Chondrocyte (in vitro differentiated cells): ENCODE data around the gene DLGAP4. TPM values are rescaled to one million over a fixed set of nuclear protein-coding genes. Genes with fewer than 3 reads are reported as not detected.

ENCODE experiments used
- DNase-seq: peaks from one replicate; pipeline ENCODE4 v3.0.0; 2021; ENCODE audit warnings: mixed read lengths, low spot score
- H3K27ac Mint-ChIP-seq: one replicate; pipeline ENCODE4 v1.8.0; 2021; ENCODE audit warnings: mild to moderate bottlenecking, moderate library complexity, mixed read lengths; ENCODE audit not compliant: unreplicated experiment
- H3K27me3 Mint-ChIP-seq: 2 replicates; pipeline ENCODE4 v1.8.0; 2021; ENCODE audit warnings: low read depth, mixed read lengths
- H3K36me3 Mint-ChIP-seq: 2 replicates; pipeline ENCODE4 v1.8.0; 2021; ENCODE audit warnings: low read depth, mixed read lengths
- H3K4me1 Mint-ChIP-seq: 2 replicates; pipeline ENCODE4 v1.8.0; 2021; ENCODE audit warnings: low read depth, mild to moderate bottlenecking, mixed read lengths
- H3K4me3 Mint-ChIP-seq: one replicate; pipeline ENCODE4 v1.8.0; 2021; ENCODE audit warnings: mild to moderate bottlenecking, moderate library complexity, mixed read lengths; ENCODE audit not compliant: unreplicated experiment
- H3K9me3 Mint-ChIP-seq: 2 replicates; pipeline ENCODE4 v1.8.0; 2021; ENCODE audit warnings: low read depth, mixed read lengths
- CTCF ChIP-seq: fragments of 200-600 bp; sonication (generic); IDR thresholded peaks from 2 replicates; pipeline ENCODE4 v1.5.0; 2021; ENCODE audit warnings: antibody characterized with exemption, mild to moderate bottlenecking, moderate library complexity
- total RNA-seq: library from RNA; stranded (reverse); gene quantifications from 3 replicates; pipeline ENCODE4 v1.2.1, GENCODE V29; 2021

DLGAP4 gene
- total RNA-seq, 1 donor from 2014 or later: 161 TPM

GRCh38 chr20:36343641-36344040 lies 37.5 kb downstream of the DLGAP4 start:
- no peak for TF ChIP-seq CTCF
- H3K4me1 Mint-ChIP-seq: no peaks in the 10 kb centered on the region
- H3K36me3 Mint-ChIP-seq: no peaks in the 10 kb centered on the region
- H3K27ac Mint-ChIP-seq: no peak overlapping the region
- H3K9me3 Mint-ChIP-seq: no peaks in the 10 kb centered on the region
- no peak for DNase-seq
- no peak overlapping the region for H3K4me3 Mint-ChIP-seq
- H3K27me3 Mint-ChIP-seq: peaks cover 18% of the 10 kb centered on the region

GRCh38 chr20:36344517-36345132 lies 38.5 kb downstream of the DLGAP4 start:
- Mint-ChIP-seq H3K27me3 (peaks cover 19% of the 10 kb centered on the region), H3K9me3 (no peaks in the 10 kb centered on the region), H3K27ac (no peak overlapping the region), H3K36me3 (no peaks in the 10 kb centered on the region), H3K4me3 (no peak overlapping the region), H3K4me1 (no peaks in the 10 kb centered on the region)
- TF ChIP-seq CTCF: no peak
- no peak for DNase-seq

- Mint-ChIP-seq H3K4me1 (no peaks in the 10 kb centered on the region), H3K27ac (no peak overlapping the region), H3K36me3 (no peaks in the 10 kb centered on the region), H3K4me3 (no peak overlapping the region), H3K27me3 (peaks cover 17% of the 10 kb centered on the region), H3K9me3 (no peaks in the 10 kb centered on the region)
- no peak for DNase-seq
- no peak for TF ChIP-seq CTCF
Measured at GRCh38 chr20:36346256-36346655, 40.1 kb downstream of the DLGAP4 start.

- Mint-ChIP-seq H3K4me3 (no peak overlapping the region), H3K27ac (no peak overlapping the region), H3K4me1 (no peaks in the 10 kb centered on the region), H3K27me3 (peaks cover 45% of the 10 kb centered on the region), H3K36me3 (no peaks in the 10 kb centered on the region), H3K9me3 (no peaks in the 10 kb centered on the region)
- no peak for DNase-seq
- no peak for TF ChIP-seq CTCF
Measured at GRCh38 chr20:36349384-36350170, 43.4 kb downstream of the DLGAP4 start.

GRCh38 chr20:36350439-36350838 lies 44.3 kb downstream of the DLGAP4 start:
- H3K9me3 Mint-ChIP-seq: no peaks in the 10 kb centered on the region
- H3K27ac Mint-ChIP-seq: no peak overlapping the region
- H3K27me3 Mint-ChIP-seq: peaks cover 53% of the 10 kb centered on the region
- H3K36me3 Mint-ChIP-seq: no peaks in the 10 kb centered on the region
- H3K4me1 Mint-ChIP-seq: no peaks in the 10 kb centered on the region
- H3K4me3 Mint-ChIP-seq: no peak overlapping the region
- DNase-seq: no peak
- no peak for TF ChIP-seq CTCF
